ENCODE results near the gene CWC25. TPM values are rescaled to one million over a fixed set of nuclear protein-coding genes. Genes with fewer than 3 reads are reported as not detected.
"Not testable (repeated sequence)": the region's sequence is repeated elsewhere in the genome, so short reads cannot be mapped to it uniquely, and the experiment has no call there.

The CWC25 gene
- total RNA-seq (2014; rRNA removed; shearing (Covaris generic)): 9.8 and 17.3 TPM in 2 replicates

- DNase-seq (ENCODE audit: low read depth): peak; percentile 94
Observed at GRCh38 chr17:38824899-38825761, at the start of gene CWC25. TSS of gene CWC25 (minus strand) at chr17:38825321. CDS start at chr17:38825183, 138 bp downstream.

- DNase-seq (ENCODE audit: low read depth): no peak
Observed at GRCh38 chr17:38873640-38874380, 48.7 kb upstream of the CWC25 start.

- DNase-seq (ENCODE audit: low read depth): no peak
Observed at GRCh38 chr17:38872671-38873385, 47.7 kb upstream of the CWC25 start.

GRCh38 chr17:38872027-38872511 is 46.9 kb upstream of the CWC25 start:
- no peak for DNase-seq (ENCODE audit: low read depth)

- peak; percentile 87 for DNase-seq (ENCODE audit: low read depth)
Observed at GRCh38 chr17:38871247-38872015, 46.3 kb upstream of the CWC25 start.

- DNase-seq (ENCODE audit: low read depth): peak; percentile 68
Observed at GRCh38 chr17:38870259-38871165, 45.4 kb upstream of the CWC25 start.

- peak; percentile 90 for DNase-seq (ENCODE audit: low read depth)
Observed at GRCh38 chr17:38869526-38870258, 44.6 kb upstream of the CWC25 start, which contains the start of gene LASP1. TSS of gene LASP1 (plus strand) at chr17:38870058. CDS start at chr17:38870190, 132 bp downstream.

- DNase-seq (ENCODE audit: low read depth): peak; percentile 82
Observed at GRCh38 chr17:38868817-38869525, 43.9 kb upstream of the CWC25 start.

- peak; percentile 30 for DNase-seq (ENCODE audit: low read depth)
Observed at GRCh38 chr17:38867968-38868816, 43.1 kb upstream of the CWC25 start.

GRCh38 chr17:38867179-38867967 is 42.3 kb upstream of the CWC25 start:
- peak; percentile 51 for DNase-seq (ENCODE audit: low read depth)

- peak; percentile 57 for DNase-seq (ENCODE audit: low read depth)
Observed at GRCh38 chr17:38864636-38865398, 39.7 kb upstream of the CWC25 start.

GRCh38 chr17:38861399-38861843 is 36.3 kb upstream of the CWC25 start:
- peak; percentile 49 for DNase-seq (ENCODE audit: low read depth)

- no peak for DNase-seq (ENCODE audit: low read depth)
Observed at GRCh38 chr17:38857271-38857670, 32.1 kb upstream of the CWC25 start.

GRCh38 chr17:38855101-38855714 is 30.1 kb upstream of the CWC25 start:
- not testable (repeated sequence) for DNase-seq (ENCODE audit: low read depth)
